Myocyte (in vitro differentiated cells): ENCODE results near the gene PLEKHM1. TPM values are rescaled to one million over a fixed set of nuclear protein-coding genes. Genes with fewer than 3 reads are reported as not detected.
A peak's percentile ranks its signal among the peaks of the same experiment; 100 is the strongest.
"Not testable (repeated sequence)": the region's sequence is repeated elsewhere in the genome, so short reads cannot be mapped to it uniquely, and the experiment has no call there.

Experiments used
- DNase-seq: peaks from one replicate; pipeline ENCODE4 v3.0.0-alpha.2; 2012; ENCODE audit warnings: low read depth
- total RNA-seq: library from RNA; depleted of rRNA; stranded (reverse); fragments of >200 nt; gene quantifications from 2 replicates; pipeline ENCODE4 v1.2.3, GENCODE V29; 2014

The PLEKHM1 gene
- total RNA-seq, 1 donor from 2014 or later = 16.9 TPM

GRCh38 chr17:45461524-45462327, 28.8 kb downstream of the PLEKHM1 start:
- DNase-seq = peak; percentile 82

DNA sequence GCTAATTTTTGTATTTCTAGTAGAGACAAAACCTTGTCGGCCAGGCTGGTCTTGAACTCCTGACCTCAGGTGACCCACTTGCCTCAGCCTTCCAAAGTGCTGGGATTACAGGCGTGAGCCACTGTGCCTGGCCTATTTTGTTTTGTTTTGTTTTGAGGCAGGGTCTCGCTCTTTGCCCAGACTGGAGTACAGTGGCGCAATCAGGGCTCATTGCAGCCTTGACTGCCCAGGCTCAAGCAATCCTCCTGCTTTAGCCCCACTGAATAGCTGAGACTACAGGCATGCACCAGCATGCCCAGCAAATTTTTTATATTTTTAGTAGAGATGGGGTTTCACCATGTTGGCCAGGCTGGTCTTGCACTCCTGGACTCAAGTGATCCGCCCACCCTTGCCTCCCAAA, 30.1 kb downstream of the PLEKHM1 start:
- not testable (repeated sequence) for DNase-seq

DNA sequence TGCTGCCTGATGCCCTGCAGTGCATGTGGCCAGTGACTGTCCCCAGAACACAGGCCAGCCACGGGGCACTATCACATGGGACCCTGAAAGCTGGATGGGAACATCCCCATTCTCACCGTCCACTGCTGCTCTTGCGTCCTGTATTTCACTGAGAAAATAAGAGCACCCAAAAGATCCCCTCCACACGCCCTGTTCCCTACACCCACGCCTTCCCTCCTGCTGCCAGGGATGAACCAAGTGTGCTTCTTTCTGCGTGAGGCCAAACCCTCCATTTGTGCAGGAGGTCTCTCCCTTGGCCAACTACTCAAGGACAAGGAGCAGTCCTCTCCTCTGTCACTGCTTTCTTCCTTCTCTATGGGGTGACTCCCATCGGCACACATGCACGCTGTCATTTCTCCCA, 36.2 kb downstream of the PLEKHM1 start:
- DNase-seq = not testable (repeated sequence)

- DNase-seq = not testable (repeated sequence)
These were observed 36.8 kb downstream of the PLEKHM1 start for GRCh38 chr17:45453731-45454130.

DNA sequence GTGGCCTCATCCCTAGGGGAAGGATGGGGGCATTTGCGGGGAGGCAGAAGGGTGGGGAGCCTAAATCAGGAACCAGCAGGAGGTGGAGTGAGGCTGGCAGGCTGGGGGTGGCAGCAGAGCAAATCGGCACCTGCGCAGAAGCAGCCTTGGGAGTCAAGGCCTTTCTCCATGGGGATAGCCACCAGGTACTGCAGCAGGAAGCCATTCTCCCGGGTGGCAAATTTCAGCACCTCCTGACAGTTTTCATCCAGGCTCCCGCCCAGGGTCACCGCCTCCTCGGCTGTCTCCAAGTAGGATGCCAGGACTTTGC, 37.3 kb downstream of the PLEKHM1 start:
- DNase-seq = not testable (repeated sequence)

- not testable (repeated sequence) for DNase-seq
These were observed 37.9 kb downstream of the PLEKHM1 start for GRCh38 chr17:45452329-45453224.

DNA sequence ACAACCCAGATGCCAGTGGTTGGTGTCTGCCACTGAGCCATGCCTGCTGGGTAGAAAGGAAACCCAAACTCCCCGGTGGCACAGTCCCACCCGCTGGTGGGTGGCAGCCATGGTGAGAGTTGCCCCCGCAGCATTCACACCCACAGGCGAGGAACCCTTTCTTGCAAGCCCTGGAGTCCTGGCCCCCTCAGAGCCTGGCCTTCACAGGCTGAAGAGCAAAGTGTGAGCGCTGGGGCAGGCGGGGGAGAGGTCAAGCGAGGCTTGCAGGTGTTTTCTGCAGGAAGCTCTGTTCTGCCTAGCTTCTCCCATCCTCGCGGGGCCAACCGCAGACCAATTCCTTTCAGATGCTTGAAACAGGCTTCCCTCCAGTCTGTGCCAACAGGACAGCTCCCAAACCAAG, 38.9 kb downstream of the PLEKHM1 start:
- DNase-seq = not testable (repeated sequence)

- DNase-seq = no peak
These were observed 39.4 kb downstream of the PLEKHM1 start for GRCh38 chr17:45451131-45451530.

GRCh38 chr17:45449708-45450329, 40.7 kb downstream of the PLEKHM1 start:
- not testable (repeated sequence) for DNase-seq

DNA sequence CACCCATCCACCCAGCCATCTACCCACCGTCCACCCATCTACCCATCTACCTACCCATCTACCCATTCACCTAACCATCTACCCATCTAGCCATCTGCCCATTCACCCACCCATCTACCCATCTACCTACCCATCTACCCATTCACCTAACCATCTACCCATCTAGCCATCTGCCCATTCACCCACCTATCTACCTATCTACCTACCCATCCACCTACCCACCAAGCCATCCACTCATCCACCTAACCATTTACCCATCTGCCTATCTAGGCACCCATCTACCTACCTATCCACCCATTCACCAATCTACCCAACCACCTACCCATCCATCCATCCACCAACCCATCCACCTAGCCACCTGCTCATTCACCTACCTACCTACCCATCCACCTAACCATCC, 41.3 kb downstream of the PLEKHM1 start:
- not testable (repeated sequence) for DNase-seq

DNA sequence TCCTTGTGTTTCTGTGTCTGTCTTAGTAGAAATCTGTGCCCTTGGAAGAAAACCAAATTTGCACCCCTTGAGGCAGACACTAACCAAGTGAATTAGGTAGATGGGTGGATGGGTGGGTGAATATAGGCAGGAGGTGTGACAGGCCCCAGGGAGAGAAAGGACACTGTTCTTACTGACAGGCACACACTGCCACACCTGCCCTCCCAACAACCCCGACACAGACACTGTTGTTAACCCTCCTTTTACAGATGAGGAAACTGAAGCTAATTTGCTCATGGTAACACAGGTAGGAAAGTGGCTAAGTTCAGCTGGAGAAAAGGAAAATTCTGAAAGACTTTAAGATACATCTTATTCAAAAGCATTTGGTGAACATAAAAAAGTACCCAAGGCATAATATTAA, 42.0 kb downstream of the PLEKHM1 start:
- DNase-seq = not testable (repeated sequence)

GRCh38 chr17:45448066-45448465, 42.5 kb downstream of the PLEKHM1 start:
- DNase-seq = not testable (repeated sequence)

- DNase-seq = not testable (repeated sequence)
These were observed 42.9 kb downstream of the PLEKHM1 start for GRCh38 chr17:45447650-45448049.

DNA sequence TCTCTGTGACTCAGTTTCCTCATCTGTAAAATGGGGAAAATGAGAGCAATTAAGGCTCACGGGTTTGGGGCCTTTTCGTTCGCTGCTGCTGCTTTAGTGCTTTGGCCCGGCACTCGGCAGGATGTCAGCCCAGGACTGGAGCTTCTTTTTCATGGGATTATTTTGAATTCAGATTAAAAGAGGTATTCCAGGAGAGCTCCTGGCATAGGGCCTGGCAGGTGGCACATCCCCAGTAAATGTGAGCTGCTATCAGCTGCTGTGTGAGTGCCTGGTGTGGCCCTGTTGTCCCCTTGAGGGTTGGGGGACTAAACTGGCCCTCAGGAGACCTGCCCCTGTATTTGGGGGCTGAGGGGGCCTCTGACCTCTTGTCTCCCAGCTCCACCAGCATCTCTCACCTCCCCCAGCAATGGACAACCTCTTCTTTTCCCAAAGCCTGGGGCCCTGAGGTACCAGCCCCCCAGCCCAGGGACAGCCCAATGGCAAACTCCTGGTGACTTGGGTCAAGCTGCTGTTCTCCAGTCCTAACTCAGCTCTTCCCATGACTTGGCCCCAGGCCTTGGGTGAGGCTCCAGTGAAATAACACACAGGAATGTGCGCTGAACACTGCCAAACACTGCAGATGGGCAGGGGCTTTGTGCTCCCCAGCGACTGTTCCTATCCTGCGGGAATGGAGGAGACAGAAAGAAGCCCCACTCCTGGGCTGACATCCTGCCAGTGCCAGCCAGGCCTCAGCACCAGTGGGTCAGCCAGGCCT, 43.5 kb downstream of the PLEKHM1 start:
- DNase-seq = peak; percentile 55

DNA sequence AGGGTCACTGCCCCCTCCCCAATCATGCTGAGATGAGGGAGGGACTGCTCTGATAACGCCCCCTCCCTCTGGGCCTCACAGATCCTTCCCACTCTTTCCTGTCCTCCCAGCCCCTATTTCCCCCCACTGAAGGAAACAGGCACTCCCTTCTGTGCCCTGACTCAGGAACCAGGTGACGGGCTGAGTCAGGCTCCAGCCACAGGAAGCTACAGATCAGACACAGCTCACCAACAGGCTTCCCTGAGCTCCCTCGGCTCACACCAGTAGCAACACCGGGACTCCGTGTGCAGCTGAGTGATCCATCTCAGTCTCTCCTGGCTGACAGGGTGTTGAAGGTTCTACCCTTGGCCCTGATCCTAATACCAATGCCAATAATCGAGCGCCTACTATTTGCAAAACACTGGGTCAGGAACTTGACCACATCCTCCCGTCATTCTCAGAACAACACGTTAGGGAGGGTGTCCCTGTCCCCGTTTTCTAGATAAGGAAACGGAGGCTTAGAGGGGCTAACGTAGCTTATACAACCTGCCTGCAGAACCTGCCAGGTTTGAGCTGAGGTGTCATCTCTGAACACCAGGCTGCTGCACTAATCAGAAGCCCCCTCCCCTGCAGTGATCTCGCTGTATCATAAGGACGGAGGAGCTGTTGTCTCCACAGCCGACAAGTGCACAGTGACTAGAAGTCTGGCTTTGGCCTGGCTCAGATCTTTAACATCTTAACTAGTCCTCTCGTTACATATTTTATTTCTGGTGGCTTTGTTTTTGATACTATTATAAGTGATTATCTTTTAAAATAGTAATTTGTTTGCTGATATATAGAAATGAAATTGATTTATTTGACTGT, 44.4 kb downstream of the PLEKHM1 start:
- DNase-seq = peak; percentile 58

GRCh38 chr17:45444856-45445820, 45.4 kb downstream of the PLEKHM1 start:
- not testable (repeated sequence) for DNase-seq

DNA sequence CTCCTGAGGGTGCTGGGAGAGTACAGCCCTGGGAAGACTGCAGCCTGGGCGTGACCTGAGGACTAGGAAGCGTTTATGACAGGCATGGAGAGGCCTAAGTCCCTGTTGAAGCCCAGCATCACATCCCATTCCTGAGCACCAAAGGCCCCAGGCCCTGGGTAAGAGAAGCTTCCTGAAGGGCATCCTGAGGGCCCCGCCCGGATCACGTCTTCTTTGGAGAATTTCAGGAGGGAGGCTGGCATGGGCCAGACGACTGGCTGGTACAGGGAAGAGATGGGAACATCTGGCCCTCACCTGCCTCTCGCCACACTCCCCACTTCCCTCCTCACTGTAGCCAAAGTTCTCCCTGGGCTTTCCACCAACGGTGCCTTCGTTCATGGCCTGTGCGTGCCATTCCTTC, 46.2 kb downstream of the PLEKHM1 start:
- not testable (repeated sequence) for DNase-seq

DNA sequence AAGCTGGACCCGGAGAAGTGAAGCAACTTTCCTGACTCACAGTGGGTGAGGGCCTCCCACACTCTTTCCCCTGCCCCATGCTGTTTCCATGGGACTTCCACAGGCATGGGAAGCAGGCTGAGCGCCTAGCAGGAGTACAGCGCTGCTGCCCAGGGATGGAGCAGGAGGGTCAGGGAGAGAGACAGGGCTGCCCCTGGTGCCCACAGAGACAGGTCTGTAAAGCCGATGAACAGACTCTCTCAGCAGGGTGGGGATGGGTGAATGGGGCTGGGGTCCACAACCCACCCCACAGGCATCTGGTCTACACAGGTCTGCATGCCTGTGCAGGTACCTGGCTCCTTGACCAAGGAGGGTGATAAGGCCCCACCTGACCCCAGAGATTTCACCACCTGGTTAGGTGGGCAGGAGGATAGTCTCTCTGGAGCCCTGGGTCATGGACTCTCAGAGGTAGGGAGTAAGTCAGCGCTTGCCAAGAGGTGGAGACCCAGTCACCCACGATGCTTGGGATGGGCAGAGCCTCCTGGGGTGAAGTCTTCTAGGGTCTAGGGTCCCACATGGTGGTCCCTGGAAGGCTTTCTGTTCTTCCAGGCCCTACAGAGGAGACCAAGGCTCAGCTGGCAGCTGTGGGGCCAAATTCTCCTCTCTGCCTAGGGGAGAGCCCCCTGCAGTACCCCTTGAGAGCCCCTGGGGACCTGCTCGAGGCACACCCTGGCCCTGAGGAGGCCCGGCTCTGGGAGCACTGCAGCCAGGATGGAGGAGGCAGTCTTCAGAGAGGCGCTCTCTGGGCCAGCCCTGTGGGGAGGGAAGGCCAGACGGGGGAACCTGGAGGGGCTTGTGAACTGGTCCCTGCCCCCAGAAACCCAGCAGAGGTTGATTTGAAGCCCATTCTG, 46.9 kb downstream of the PLEKHM1 start:
- DNase-seq = not testable (repeated sequence)
